ENCODE results near the gene SBNO2. TPM values are rescaled to one million over a fixed set of nuclear protein-coding genes. Genes with fewer than 3 reads are reported as not detected.
A peak's percentile ranks its signal among the peaks of the same experiment; 100 is the strongest.

Gene SBNO2
- total RNA-seq, 1 donor from 2014 or later = 139 TPM

GRCh38 chr19:1074544-1075283 is 99.4 kb downstream of the SBNO2 start:
- DNase-seq (ENCODE audit: low spot score) = peak; percentile 94

GRCh38 chr19:1073956-1074517 is 100.0 kb downstream of the SBNO2 start:
- no peak for DNase-seq (ENCODE audit: low spot score)

GRCh38 chr19:1073063-1073955 is 100.8 kb downstream of the SBNO2 start:
- no peak for DNase-seq (ENCODE audit: low spot score)

DNA sequence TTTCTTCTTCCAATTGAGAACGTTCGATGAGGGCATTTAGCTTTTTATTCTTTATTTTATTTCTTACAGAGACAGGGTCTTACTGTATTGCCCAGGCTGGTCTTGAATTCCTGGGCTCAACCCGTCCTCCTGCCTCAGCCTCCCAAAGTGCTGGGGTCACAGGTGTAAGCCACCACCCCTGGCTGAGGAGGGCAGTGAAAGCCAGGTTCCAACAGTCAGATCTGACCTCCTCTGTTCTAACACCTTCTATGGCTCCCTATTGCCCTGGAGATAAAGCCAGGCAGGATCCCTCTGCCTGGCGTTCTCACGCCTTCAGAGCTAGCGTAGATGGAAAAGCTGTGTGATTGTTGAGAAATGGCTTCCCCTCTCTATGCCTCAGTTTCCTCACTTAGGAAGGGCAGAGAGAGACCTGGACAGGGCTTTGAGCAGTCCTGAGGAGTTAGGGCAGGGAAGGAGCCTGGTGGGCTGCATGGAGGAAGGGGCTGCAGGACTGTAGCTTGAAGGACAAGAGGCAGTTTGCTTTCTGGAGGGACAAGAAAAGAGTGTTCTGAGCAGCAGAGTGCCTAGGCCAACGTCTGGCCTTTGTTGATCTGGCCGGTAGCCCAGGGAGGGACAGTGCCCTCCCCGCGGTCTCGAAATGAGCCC is 101.6 kb downstream of the SBNO2 start:
- no peak for DNase-seq (ENCODE audit: low spot score)

DNA sequence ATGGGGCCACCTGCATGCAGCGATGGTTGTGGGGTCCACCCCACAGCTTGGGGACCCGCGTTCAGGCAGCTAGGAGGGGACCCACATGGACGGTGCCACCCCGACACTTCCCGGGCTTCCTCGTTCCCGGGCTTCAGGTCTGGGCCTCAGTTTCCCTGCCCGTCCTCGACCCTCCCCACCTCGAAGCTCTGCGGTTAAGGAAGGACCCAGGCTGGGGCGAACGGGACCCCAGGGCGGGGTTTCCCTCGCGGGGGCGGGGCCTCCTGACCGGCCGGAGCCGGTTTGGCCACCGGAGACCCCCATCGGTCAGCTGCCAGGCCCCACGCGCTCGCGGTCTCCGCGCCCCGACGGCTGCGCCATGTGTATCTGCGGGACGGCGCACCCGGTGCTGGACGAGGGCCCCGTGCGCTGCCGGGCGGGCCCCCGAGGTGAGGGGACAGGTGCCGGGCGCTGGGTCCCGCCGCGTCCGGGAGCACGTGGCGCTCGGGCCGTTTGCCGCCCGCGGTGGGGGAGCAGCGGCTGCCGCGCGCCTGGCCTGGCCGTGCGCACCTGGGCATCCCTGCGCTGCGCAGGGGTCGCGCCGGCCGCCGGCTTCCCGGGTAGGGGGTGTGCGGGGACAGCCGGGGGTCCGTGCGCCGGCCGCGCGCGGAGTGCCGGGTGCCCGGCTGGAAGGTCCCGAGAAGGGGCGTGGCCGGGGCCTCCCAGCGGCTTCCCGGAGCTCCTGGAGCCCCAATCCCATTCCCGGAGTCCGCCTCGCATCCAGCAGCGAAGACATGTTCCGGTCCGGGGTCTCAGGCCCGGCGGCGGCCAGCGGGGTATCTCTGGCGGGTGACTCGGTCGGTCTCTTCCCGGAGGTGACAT is 102.9 kb downstream of the SBNO2 start:
- DNase-seq (ENCODE audit: low spot score) = no peak

- DNase-seq (ENCODE audit: low spot score) = no peak
Observed at GRCh38 chr19:1070576-1070930, 103.5 kb downstream of the SBNO2 start.

GRCh38 chr19:1069009-1069779 is 104.9 kb downstream of the SBNO2 start:
- no peak for DNase-seq (ENCODE audit: low spot score)

GRCh38 chr19:1068009-1069001 is 105.8 kb downstream of the SBNO2 start:
- no peak for DNase-seq (ENCODE audit: low spot score)

DNA sequence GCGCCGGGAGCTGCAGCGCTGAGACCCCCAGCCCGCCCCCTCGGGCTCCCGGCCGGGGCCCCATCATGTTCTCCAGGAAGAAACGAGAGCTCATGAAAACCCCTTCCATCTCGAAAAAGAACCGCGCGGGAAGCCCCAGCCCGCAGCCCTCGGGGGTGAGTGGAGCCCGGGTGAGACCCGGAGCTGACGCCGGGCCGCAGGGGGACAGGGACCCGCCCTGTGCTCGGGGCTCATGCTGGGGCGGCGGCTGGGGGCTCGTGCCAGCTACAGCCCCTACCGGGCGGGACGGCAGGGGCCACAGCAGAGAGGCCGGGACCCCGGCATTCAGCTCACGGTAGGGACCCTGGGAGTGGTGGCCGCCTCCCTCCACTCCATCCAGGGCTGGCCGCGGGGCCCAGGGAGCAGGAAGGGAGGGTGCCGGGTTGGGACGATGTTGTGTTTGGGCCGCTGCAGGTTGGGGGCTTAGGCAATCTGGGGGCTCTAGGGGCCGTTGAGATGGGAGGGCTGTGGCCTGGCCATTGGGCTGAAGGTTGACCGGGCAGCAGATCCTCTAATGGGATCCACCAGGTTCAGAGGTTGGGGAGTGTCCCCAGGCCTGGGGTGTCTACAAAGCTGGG is 106.6 kb downstream of the SBNO2 start:
- no peak for DNase-seq (ENCODE audit: low spot score)

DNA sequence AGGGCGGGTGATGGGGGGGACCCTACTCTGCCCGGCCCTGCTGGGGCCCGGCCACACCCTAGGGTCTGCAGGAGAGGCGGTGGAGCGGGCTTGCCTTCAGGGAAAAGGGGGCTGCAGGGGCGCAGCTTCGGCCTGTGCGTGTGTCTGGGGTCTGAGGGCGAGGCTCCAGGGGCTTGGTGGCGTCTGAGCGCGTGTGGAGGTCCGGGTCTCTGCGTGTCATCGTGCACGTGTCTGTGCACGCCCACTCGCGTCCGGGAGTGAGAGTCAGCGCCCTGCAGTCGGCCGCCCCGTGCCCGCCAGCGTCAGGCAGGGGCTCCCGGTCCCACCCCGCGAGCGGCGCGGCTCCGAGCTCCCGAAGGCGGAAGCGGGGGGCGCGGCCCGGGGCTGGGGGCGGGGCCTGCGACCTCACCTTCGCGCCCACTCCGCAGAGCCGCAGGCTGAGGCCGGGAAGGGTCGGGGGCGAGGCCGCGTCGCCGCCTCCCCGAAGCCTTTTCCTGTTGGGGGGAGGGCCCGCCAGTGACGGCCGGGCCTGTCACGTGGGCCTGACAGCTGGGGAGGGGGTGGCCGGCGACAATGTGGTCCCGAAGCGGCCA is 107.2 kb downstream of the SBNO2 start, which contains the start of gene ARHGAP45:
Gene ARHGAP45, plus strand, starts transcription at position 420 of the 593 bp plus-strand sequence. CDS start 239 bp downstream, outside the sequence.
- DNase-seq (ENCODE audit: low spot score) = no peak

DNA sequence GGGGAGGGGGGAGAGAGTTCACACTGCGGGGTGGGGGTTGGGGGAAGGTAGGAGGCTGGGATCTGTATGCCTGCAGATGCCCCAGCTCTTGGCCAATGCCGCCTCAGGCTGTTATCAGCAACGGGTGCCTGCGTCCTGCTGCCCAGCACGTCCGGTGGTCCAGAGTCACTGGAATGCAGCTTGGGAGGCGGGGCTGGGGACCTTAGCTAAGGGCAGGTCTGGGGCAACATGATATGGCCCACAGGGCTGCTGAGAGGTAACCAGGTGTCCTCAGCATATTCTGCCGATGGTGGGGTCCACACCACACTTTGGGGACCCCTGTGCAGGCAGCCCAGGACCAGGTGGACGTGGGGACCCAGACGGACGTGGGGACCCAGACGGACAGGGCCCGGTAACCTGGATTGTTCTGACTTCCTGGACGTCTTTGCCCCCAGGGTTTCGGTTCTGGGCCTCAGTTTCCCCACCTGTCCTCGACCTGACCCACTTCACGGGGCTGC is 107.8 kb downstream of the SBNO2 start:
- no peak for DNase-seq (ENCODE audit: low spot score)

DNA sequence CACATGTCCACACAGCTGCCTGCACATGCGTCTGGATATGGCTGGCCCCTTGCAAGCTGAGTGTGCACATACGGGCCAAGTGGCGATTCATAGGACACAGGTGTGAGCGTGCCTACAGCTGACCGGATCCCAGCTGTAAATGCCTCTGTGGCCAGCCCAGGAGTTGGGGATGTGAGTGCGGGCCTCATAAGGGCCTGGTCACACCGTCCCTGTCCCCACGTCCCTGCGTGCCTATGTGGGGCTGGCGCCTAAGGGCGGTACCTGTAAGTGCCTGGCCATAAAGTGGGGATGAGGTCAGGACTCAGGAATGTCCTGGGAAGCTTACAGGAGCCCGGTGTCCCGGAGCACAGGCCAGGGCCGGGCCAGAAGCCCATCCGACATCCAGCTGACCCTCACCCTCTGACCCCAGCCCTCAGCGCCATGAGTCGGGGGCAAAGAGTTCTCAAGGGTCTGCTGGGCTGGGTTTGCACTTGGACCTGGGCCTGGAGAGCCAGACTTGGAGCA is 108.4 kb downstream of the SBNO2 start:
- no peak for DNase-seq (ENCODE audit: low spot score)

GRCh38 chr19:1064661-1065605 is 109.1 kb downstream of the SBNO2 start:
- no peak for DNase-seq (ENCODE audit: low spot score)

GRCh38 chr19:1063909-1064660 is 110.0 kb downstream of the SBNO2 start:
- DNase-seq (ENCODE audit: low spot score) = no peak
